H1 (cell line): Measurements from ENCODE around the gene MAGI1. TPM values are rescaled to one million over a fixed set of nuclear protein-coding genes. Genes with fewer than 3 reads are reported as not detected.

Experiments used
- CTCF ChIA-PET: fragments of 300-600 bp; sonication (Branson Sonifier 250); formaldehyde crosslinking; loops from one replicate; lab custom pipeline; 2021; ENCODE audit not compliant: partially characterized antibody; lab: Charles Lee
- POLR2A ChIA-PET: fragments of 300-600 bp; sonication (Branson Sonifier 250); formaldehyde crosslinking; loops from one replicate; lab custom pipeline; 2021; ENCODE audit warnings: inconsistent platforms; ENCODE audit not compliant: partially characterized antibody; lab: Charles Lee
- DNase-seq, 2 experiments: peaks; one replicate each; pipeline versions ENCODE4 v3.0.0 to v3.0.0-alpha.2; 2010 to 2022; ENCODE audit warnings: low spot score in 2 of 2, low read depth in 1 of 2, mixed read lengths in 1 of 2
- FAIRE-seq: peaks from 2 replicates; lab custom pipeline; 2011; peaks lifted over from hg19 to GRCh38; lab: Jason Lieb, UNC
- H2AFZ ChIP-seq: 2 replicates; pipeline ENCODE4 v1.8.1; 2012; ENCODE audit warnings: low read length, inconsistent platforms
- H2AK5ac ChIP-seq: 2 replicates; pipeline ENCODE4 v1.6.1; 2013; ENCODE audit warnings: low read depth, low read length
- H2BK120ac ChIP-seq: replicated peaks from 2 replicates; pipeline ENCODE3; 2013; ENCODE audit warnings: low read depth, low read length, inconsistent platforms
- H2BK12ac ChIP-seq: 2 replicates; pipeline ENCODE4 v1.6.1; 2013; ENCODE audit warnings: low read depth, low read length
- H2BK15ac ChIP-seq: 2 replicates; pipeline ENCODE4 v1.6.1; 2013; ENCODE audit warnings: low read length
- H2BK20ac ChIP-seq: 2 replicates; pipeline ENCODE4 v1.6.1; 2013; ENCODE audit warnings: low read length
- H2BK5ac ChIP-seq: 2 replicates; pipeline ENCODE4 v1.6.1; 2013; ENCODE audit warnings: low read depth, low read length
- H3K14ac ChIP-seq: 2 replicates; pipeline ENCODE4 v1.6.1; 2013; ENCODE audit warnings: inconsistent platforms; ENCODE audit not compliant: insufficient read length
- H3K18ac ChIP-seq: 2 replicates; pipeline ENCODE4 v1.6.1; 2013; ENCODE audit warnings: low read length; ENCODE audit errors: extremely low read depth
- H3K23ac ChIP-seq: 2 replicates; pipeline ENCODE4 v1.6.1; 2013; ENCODE audit warnings: inconsistent platforms; ENCODE audit not compliant: insufficient read length
- H3K23me2 ChIP-seq: 2 replicates; pipeline ENCODE4 v1.6.1; 2013; ENCODE audit warnings: low read depth, low read length
- H3K27ac ChIP-seq: 2 replicates; pipeline ENCODE4 v1.6.1; 2011; ENCODE audit warnings: low read depth, low read length, inconsistent platforms
- H3K27me3 ChIP-seq, 4 experiments: replicated peaks in 1 of 4; 1 replicate in 1 of 4; 2 replicates in 3 of 4; pipeline versions ENCODE4 v1.6.1 to v1.8.1; 2011 to 2013; ENCODE audit warnings: low read length in 3 of 4, mild to moderate bottlenecking in 3 of 4, inconsistent platforms in 2 of 4, mixed read lengths in 2 of 4, moderate library complexity in 1 of 4; ENCODE audit not compliant: control insufficient read depth in 3 of 4, insufficient read depth in 3 of 4; ENCODE audit errors: extremely low read depth in 1 of 4
- H3K36me3 ChIP-seq, 4 experiments: 2 replicates each; pipeline versions ENCODE4 v1.6.1 to v1.8.1; 2011 to 2013; ENCODE audit warnings: mild to moderate bottlenecking in 4 of 4, low read length in 3 of 4, moderate library complexity in 2 of 4, control low read depth in 1 of 4, inconsistent platforms in 1 of 4; ENCODE audit not compliant: insufficient read depth in 4 of 4, control insufficient read depth in 2 of 4
- H3K4ac ChIP-seq: replicated peaks from 2 replicates; pipeline ENCODE3; 2013; ENCODE audit warnings: low read length, low read depth, mixed read lengths, inconsistent platforms; ENCODE audit not compliant: insufficient read length
- H3K4me1 ChIP-seq, 4 experiments: replicated peaks in 1 of 4; 1 replicate in 1 of 4; 2 replicates in 3 of 4; pipeline versions ENCODE4 v1.6.1 to v1.8.1; 2011 to 2013; ENCODE audit warnings: low read length in 3 of 4, inconsistent platforms in 2 of 4, mixed read lengths in 1 of 4; ENCODE audit not compliant: insufficient read depth in 4 of 4, control insufficient read depth in 3 of 4
- H3K4me2 ChIP-seq, 2 experiments: 2 replicates each; pipeline versions ENCODE4 v1.6.1 to v1.8.1; 2011 to 2013; ENCODE audit warnings: low read depth in 2 of 2, low read length in 2 of 2, control low read depth in 1 of 2, inconsistent platforms in 1 of 2, mild to moderate bottlenecking in 1 of 2; ENCODE audit not compliant: insufficient read depth in 1 of 2
- H3K4me3 ChIP-seq, 4 experiments: fragments of 200-600, 300-600 bp in 1 of 4; sonication (generic), shearing (Covaris generic), sonication (Bioruptor Twin) in 1 of 4; 2 replicates each; pipeline versions ENCODE4 v1.5.1 to v1.8.1; 2011 to 2016; ENCODE audit warnings: low read length in 4 of 4, low read depth in 3 of 4, control low read depth in 2 of 4, inconsistent platforms in 2 of 4, mild to moderate bottlenecking in 2 of 4, mixed read lengths in 1 of 4, moderate library complexity in 1 of 4; ENCODE audit not compliant: insufficient read depth in 2 of 4; ENCODE audit errors: extremely low read depth in 1 of 4
- H3K56ac ChIP-seq: replicated peaks from 2 replicates; pipeline ENCODE3; 2013; ENCODE audit warnings: low read depth, mild to moderate bottlenecking, mixed read lengths, low read length, inconsistent platforms; ENCODE audit not compliant: insufficient read length
- H3K79me1 ChIP-seq: 2 replicates; pipeline ENCODE4 v1.6.1; 2013; ENCODE audit warnings: low read depth, low read length, control low read depth
- H3K79me2 ChIP-seq, 2 experiments: 2 replicates each; pipeline versions ENCODE4 v1.6.1 to v1.8.1; 2012 to 2013; ENCODE audit warnings: low read length in 2 of 2, mild to moderate bottlenecking in 2 of 2, inconsistent platforms in 1 of 2; ENCODE audit not compliant: insufficient read depth in 2 of 2, control insufficient read depth in 1 of 2
- H3K9ac ChIP-seq, 4 experiments: replicated peaks in 1 of 4; 1 replicate in 1 of 4; 2 replicates in 3 of 4; pipeline versions ENCODE4 v1.6.1 to v1.8.1; 2011 to 2013; ENCODE audit warnings: low read depth in 3 of 4, low read length in 3 of 4, control low read depth in 2 of 4, mild to moderate bottlenecking in 2 of 4, moderate library complexity in 2 of 4, inconsistent platforms in 1 of 4; ENCODE audit errors: extremely low read depth in 1 of 4
- H3K9me3 ChIP-seq, 2 experiments: 2 replicates each; pipeline versions ENCODE4 v1.6.1 to v1.8.1; 2012 to 2013; ENCODE audit warnings: mild to moderate bottlenecking in 2 of 2, moderate library complexity in 2 of 2, control low read depth in 1 of 2, inconsistent platforms in 1 of 2, low read depth in 1 of 2, low read length in 1 of 2, mixed read lengths in 1 of 2; ENCODE audit not compliant: insufficient read depth in 2 of 2
- H4K20me1 ChIP-seq, 2 experiments: replicated peaks in 1 of 2; 2 replicates each; pipeline versions ENCODE3 to v1.8.1; 2011 to 2013; ENCODE audit warnings: inconsistent platforms in 2 of 2, low read length in 2 of 2, mild to moderate bottlenecking in 1 of 2; ENCODE audit not compliant: insufficient read depth in 2 of 2, control insufficient read depth in 1 of 2
- H4K5ac ChIP-seq: 2 replicates; pipeline ENCODE4 v1.6.1; 2013; ENCODE audit warnings: low read length, low read depth, mixed read lengths, inconsistent platforms; ENCODE audit not compliant: insufficient read length
- H4K8ac ChIP-seq: 2 replicates; pipeline ENCODE4 v1.8.0; 2013; ENCODE audit warnings: mild to moderate bottlenecking, moderate library complexity, low read length, inconsistent platforms; ENCODE audit not compliant: insufficient read depth; ENCODE audit errors: extremely low read depth
- H4K91ac ChIP-seq: replicated peaks from 2 replicates; pipeline ENCODE3; 2013; ENCODE audit warnings: low read length, mixed read lengths, inconsistent platforms; ENCODE audit not compliant: insufficient read length
- WGBS, 2 experiments: shearing (Covaris generic) in 1 of 2; methylation state at CpG; one replicate each; pipeline versions ENCODE4 v1.1.6 to v1.1.7; 2013 to 2015; ENCODE audit warnings: low lambda C conversion rate in 2 of 2, mixed read lengths in 2 of 2, inconsistent platforms in 1 of 2, low coverage in 1 of 2, missing lambda C conversion rate in 1 of 2; ENCODE audit not compliant: insufficient replicate concordance in 2 of 2, insufficient coverage in 1 of 2, insufficient read length in 1 of 2; ENCODE audit errors: extremely low coverage in 1 of 2, missing lambda C conversion rate in 1 of 2; 5-methylcytosine and 5-hydroxymethylcytosine counted together
- polyA plus RNA-seq, 7 experiments: library from polyadenylated mRNA; depleted of rRNA in 3 of 7; stranded (reverse) in 5 of 7; unstranded in 2 of 7; fragments of >200 nt in 5 of 7; fragments of 200-250 nt in 2 of 7; gene quantifications; 1 replicate in 5 of 7; 2 replicates in 1 of 7; 4 replicates in 1 of 7; pipeline versions ENCODE4 v1.2.1 to v1.2.3, GENCODE V29; 2011 to 2013; ENCODE audit warnings: missing spikeins in 2 of 7, mixed read lengths in 2 of 7
- total RNA-seq: library from RNA; stranded (reverse); fragmentation: NEBNext Ultra II Directional; extraction: Animal tissue kit (Norgen Biotek cat#: 25700); gene quantifications from 2 replicates; pipeline ENCODE4 v1.2.1, GENCODE V29; 2021

The MAGI1 gene
- total and polyA plus RNA-seq, 2 of the 8 experiments (the other 6 are each of a cell fraction or from before 2014, with no cell fraction given): 19.8 to 78.0 TPM

DNA sequence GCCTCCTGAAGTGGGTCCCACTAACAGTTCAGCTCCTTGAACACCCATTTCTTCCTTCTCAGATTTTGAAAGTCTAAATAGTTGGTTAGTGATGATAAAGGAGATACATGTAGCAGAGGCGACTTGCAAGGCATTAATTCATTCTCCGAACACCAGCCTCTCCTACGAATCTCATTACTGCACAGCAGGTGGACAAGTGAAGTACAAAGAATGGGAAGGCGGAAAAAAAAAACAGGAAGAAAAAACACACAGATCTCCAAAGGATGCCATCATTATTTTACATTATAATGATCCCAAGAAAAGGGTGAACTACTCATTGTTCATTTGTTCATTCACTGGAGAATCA, 276.5 kb downstream of the MAGI1 start:
- H3K18ac ChIP-seq: no peak overlapping the region
- 0 out of 2 replicates have a peak overlapping the region, but pooled peaks have one; percentile 29 for H2BK5ac ChIP-seq
- WGBS, 2 experiments: 20% methylated on average over 4 of the region's 4 CpGs; no CpG with 5 or more reads in 1 of the 2 experiments
- H3K23me2 ChIP-seq: no peaks in the 10 kb centered on the region
- no peak overlapping the region for H3K9ac ChIP-seq
- no peak overlapping the region for H3K23ac ChIP-seq
- peak overlapping the region; percentile 46 to 54 for H3K4me2 ChIP-seq
- H2AFZ ChIP-seq: no peak overlapping the region
- no peak overlapping the region for H2BK15ac ChIP-seq
- no peak overlapping the region for H2BK12ac ChIP-seq
- H4K5ac ChIP-seq: no peak overlapping the region
- H3K79me2 ChIP-seq: peaks cover 0 to 22% of the 10 kb centered on the region in 2 experiments; a peak in 2 of 4 replicates
- H3K4me1 ChIP-seq: peaks cover 0 to 14% (median 10%) of the 10 kb centered on the region in 4 experiments; a peak in 5 of 7 replicates
- POLR2A ChIA-PET: interaction anchor here (0.6 kb wide), 1 partner anchor 18 kb away, joined by 3 read pairs; no protein-coding TSS in a partner anchor
- H4K20me1 ChIP-seq: no peaks in the 10 kb centered on the region
- no peak overlapping the region for H2AK5ac ChIP-seq
- no peak overlapping the region for H3K27ac ChIP-seq
- no peaks in the 10 kb centered on the region for H3K36me3 ChIP-seq
- H3K56ac ChIP-seq: no peak overlapping the region
- H3K79me1 ChIP-seq: no peaks in the 10 kb centered on the region
- H3K4me3 ChIP-seq: peak overlapping the region in 1 of 4 experiments; percentile 32; a peak in 2 of 8 replicates
- no peak overlapping the region for H2BK20ac ChIP-seq
- no peak overlapping the region for H4K91ac ChIP-seq
- no peak overlapping the region for H2BK120ac ChIP-seq
- H3K27me3 ChIP-seq: peaks cover 0 to 1% (median 0%) of the 10 kb centered on the region in 4 experiments; a peak in 1 of 7 replicates
- H3K9me3 ChIP-seq: no peaks in the 10 kb centered on the region
- H3K4ac ChIP-seq: no peak overlapping the region
- peak; percentile 81 for FAIRE-seq
- no peak overlapping the region for H4K8ac ChIP-seq
- CTCF ChIA-PET: interaction anchor here (0.6 to 1.0 kb wide), 2 partner anchors 12 to 492 kb away, joined by 3 to 4 read pairs; no protein-coding TSS in a partner anchor
- DNase-seq: no peak
- H3K14ac ChIP-seq: no peak overlapping the region
